Endometrial microvascular endothelial cells (primary cell): Measurements from ENCODE around the gene SOBP. TPM values are rescaled to one million over a fixed set of nuclear protein-coding genes. Genes with fewer than 3 reads are reported as not detected.

Experiments
- in situ Hi-C: cut with HindIII; loops from 2 replicates; pipeline ENCODE4 v1.10.0; 2017; ENCODE audit warnings: low sequenced_read_pairs, low pct_unique_long_range_greater_than_20kb; ENCODE audit errors: inconsistent ontology term
- total RNA-seq: library from RNA; depleted of rRNA; stranded (reverse); fragments of >200 nt; gene quantifications from one replicate; pipeline ENCODE4 v1.2.3, GENCODE V29; 2015; ENCODE audit errors: inconsistent ontology term

The SOBP gene
- total RNA-seq, 1 donor from 2014 or later, result 0.37 TPM

DNA sequence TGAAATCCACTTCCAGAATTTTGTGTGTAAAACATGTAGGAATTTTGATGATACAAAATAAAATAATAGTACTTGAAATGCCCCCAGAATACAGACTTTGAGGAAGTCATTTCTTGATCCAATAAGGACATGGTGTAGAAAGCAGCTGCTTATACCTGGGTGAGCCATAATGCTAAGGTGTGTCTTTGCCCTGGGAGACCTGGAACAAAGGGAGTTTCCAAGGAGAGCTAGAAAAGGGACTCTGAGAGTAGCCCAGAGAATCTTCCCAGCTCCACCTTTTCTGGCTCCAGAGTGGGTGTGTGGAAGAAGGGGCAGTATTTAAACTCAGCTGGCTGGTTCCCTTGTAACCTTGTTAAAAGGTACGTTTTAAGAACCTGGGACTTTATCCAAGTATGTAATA is 77.7 kb downstream of the SOBP start:
- in situ Hi-C loops, result no loop called here

DNA sequence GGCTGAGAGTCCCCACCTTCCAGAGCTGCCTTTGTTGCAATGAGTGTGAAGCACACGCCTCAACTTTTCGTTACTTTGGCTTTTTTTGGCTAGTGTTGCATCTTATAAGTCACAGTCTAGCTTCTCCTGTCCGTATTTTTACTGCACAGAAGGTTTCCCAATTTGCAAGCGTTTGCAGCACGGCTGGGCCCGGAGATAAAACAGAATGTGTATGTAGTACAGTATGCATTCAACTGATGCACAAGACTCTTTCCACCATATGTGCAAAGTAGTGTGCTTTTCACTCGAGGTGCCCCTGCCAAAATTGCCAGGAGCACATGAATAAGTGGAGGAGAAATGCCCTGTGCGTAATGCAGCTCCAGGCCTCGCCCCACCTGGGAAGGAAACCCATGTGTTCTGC is 79.6 kb downstream of the SOBP start:
- in situ Hi-C loops, result no loop called here

DNA sequence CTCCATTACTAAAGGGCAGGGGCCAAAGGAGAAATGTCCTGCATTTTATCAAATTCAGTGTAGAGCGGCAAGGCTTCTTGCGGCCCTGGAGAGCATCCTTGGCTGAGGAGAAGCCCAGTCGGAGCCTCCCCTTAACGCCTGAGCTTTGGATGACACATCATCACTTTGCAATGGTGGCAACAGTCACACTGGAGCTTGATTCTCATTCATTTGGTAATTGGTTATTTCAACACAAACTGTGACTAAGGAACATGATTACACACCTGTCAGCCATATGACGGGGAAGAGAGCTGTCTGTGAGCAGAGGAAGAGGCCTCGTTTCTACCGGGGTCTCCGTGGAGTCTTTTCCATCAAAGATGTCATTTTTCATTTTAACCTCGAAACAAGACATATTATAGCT is 81.4 kb downstream of the SOBP start:
- in situ Hi-C loops, result no loop called here

DNA sequence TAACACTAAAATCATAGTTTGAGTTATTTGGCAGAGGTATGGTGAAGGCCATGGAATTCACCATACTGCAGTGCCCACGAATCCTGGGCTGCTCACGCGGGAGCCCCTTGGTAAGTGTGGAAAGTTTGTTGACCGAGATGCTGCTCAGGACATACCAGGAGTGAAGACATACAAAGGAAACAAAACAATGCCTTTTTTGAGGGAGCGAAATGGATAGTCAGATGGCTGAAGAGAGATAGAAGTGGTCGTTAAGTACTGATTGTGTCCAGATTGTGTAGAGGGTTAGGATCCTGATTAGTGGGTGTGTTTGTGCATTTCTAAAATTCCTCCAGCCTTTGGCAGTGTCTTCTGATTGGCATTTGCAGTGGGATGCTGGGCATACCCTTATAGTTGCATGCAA is 83.0 kb downstream of the SOBP start:
- in situ Hi-C loops, result no loop called here

DNA sequence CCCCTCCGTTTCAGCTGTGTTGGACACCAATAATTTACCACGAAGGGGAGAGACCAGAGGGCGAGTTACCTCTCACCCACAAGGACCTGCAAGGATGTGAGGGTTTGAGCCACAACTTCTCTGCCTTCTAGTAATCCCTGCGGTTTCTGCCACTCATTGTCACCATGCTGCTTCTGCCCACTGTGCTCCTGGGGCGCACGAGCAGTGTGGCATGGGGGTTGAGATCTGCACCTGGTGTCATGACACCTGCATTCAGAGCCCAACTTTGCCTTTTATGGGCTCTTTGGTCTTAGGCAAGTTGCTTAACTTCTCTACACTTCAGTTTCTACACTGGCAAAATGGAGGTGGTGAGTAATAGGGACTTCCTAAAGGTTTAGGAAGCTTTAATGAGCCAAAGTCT is 84.9 kb downstream of the SOBP start:
- in situ Hi-C loops, result no loop called here

DNA sequence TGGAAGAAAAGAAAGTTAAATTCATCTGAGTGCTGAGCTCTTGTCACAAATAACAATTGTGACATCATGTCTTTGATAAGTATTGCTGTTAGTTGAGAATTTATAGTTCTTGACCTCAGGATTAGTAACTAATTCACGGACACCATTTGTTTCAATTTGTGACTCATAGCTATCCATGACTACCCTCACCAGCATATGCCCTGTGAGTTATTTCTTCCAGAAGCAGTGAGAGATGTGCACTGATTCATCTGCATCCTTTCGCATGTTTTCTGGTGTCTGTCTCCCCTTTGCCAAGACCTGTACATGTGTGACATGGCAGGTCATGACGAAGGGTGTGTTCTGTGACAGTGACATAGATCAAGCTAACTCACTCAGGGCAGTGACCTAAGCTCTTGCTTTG is 86.9 kb downstream of the SOBP start:
- in situ Hi-C loops, result no loop called here

DNA sequence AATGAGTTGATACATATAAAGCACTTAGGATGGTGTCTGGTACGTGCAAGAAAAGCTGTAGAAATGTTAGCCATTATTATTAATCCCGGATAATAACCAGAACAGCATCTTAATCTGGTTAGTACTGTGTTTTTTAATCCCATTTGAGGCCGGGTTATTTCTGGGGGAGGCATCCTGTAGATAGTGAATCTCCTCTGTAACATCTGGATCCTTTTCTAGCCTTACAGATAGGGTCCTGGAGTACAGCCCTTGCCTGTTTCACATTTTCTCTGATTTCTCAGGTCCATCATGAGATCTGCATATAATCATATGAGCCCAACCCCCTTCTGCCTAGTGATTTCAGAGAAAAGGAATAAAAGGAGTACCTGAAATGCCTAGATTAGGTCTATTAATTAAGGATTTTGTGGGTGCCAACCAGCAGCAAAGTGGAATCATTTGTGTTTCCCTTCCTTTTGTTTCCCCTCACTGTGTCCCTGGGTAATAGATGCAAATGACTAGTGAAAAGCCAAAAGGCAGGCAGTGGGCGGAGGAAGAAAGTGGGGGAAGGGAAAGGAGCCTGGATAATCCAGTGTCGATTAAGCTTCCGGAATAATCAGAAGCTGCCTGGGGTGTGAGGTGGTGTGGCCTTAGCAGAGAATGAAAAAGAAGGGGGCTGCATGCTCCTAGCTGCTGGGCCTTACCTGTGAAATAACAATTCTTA is 88.9 kb downstream of the SOBP start:
- in situ Hi-C loops, result no loop called here

DNA sequence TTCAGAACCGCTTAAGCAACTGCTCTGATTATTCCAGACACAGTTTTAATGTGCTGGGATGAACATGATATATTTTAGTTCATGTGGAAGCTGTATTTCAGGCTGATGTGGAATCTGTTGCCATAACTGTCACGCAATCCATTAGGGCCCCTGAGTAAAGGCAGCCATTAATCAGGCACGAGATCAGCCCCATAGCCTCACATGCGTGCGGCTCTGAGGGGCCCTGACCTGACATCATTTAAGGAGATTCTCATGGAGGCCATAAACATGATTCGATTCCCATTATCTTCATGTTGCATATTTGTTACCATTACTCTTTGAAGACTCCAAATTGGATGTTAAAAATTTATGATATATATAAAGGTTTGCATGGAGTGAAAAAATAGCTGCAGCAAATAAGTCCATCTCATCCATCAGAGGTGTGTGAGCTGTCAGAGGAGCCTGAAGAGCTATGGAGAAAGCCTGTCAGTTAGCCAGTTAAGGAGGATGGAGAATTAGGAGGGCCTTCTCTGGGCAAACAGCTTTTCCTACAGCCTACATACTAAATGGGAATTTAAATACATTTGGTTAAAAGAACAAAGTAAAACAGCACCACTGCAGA is 89.6 kb downstream of the SOBP start:
- in situ Hi-C loops, result no loop called here

DNA sequence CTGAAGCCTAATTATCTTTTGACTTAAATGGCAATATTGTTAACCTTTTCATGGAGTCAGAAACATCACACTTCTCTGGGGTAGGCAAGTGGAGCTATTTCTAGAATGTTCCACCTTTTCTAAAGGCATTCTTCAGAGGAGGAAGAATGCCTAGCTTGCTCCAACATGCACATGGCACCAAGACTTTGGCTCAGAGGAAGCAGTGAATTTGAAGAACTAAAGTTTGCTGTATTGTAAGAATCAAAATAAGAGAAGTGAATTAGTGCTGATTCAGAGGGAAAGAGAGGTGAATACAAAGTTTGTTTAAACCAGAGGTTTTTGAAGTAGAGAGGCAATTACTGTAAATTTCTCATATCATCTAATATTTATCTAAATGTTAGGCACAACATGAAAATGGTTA is 92.2 kb downstream of the SOBP start:
- in situ Hi-C loops, result no loop called here

DNA sequence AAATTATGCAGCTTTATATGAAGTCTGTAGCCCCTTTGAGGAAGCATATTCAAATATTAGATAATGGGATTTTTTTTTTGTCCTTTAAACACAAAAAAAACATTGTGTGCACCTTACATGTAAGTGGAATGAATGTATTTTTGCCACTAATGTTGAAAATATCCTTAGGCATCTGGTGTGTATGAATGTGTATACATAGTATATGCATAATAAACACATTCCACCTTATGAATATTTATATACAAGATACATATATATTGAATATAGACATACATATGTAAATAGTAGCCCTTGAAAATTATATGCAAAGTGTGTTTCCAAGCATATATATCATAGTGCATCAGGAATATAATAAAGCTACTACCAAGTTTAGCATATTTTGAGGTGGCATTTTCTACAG is 94.8 kb downstream of the SOBP start:
- in situ Hi-C loops, result no loop called here

DNA sequence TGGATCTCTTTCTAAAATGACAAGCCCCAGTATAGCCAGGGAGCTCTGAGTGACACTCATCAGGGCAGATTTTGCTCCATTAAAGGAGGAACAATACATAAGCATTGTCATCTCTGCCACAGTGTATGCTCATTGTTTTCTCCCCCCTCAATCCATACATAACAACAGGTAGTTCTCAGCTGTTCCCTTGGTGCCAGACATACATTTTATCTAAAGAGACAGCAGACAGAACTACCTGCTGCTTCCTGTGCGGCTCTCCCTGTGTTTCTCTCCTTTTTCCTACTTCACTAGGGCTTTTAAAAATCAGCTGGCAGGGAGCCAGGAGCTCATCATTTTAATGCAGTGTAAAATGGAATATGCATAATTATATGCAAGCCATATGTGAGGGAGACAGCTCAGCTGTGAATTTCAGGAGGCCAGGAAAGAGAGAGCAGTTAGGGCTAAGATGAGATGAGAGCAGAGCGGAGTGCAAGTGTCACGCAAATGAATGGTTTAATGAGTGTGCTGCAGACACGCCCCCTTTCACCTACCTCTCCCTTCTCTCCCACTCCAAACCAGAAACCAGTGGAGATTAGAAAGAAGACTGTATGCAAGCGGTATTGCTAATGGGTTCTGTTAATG is 96.0 kb downstream of the SOBP start:
- in situ Hi-C loops, result no loop called here

DNA sequence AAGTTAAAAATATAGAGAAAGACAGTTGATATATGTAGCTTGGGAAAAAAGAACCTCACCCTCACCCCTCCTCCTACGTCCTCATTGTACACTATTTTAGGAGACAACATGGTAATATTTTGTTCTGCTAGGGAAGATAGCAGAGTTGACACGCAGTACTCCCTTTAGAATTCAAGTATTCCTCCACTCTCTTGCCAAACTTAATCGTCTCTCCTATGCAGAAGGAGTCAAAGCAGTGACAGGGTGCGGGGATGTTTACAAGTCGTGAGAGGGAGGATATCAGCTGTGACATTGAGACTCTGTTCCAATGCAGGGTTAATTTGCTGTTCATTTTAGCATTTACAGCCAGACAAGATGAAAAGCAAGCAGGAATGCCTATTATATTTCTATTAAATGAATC is 97.5 kb downstream of the SOBP start:
- in situ Hi-C loops, result no loop called here

DNA sequence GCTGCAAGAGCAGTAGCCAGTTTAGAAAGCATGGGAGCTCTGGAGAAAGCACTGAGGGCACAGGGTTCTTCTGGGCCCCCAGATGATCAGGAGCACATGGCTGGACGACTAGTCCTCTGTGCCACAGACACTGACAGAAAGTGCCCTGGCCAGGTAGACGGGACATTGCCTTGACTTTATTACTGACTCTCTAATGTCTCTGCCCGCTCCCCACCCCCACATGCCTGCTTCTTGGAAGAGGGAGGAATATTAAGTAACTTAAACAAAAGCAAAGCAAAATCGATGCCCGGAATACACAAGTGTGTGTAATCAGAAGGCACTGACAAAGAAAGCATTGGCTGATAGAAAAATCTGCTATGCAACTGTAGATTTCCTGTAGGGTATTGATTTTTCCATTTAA is 99.3 kb downstream of the SOBP start:
- in situ Hi-C loops, result no loop called here

DNA sequence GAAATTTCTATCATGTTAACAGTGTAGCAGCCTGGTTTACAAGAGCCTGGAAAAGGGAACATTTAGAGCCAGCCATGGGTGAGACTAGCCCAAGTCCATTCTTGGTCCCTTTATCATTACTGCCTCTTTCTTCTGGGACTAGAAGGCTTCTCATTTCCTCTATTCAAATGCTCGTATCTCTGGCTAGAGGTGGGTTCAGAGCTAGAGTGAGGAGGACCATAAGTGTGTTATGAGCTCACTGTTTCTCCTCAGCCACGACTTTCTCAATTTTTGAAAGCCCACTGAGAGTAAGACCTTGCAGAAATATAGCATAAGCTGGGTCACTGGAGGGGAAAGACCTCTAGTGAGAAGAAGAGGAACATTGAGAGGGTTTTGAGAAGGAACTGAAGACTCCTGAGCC is 100.0 kb downstream of the SOBP start:
- in situ Hi-C loops, result no loop called here

DNA sequence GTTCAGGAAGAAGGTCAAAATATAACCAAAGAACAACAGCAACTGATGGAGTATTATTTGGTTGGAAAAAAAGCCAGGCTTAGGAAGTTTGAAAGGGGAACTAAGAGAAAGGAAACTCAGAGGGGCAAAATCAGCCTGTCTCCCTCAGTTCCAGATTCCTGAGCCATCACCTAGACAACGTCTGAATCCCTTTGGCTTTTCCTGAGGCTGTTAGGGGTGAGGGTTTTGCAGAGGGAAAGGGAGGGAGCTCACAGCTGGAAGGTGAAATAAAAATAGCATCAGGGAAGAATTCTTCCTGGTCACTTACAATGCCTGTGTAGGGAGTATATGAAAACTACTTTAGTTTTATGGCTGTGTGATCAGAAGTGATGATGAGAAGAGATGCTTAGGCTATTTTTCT is 100.5 kb downstream of the SOBP start:
- in situ Hi-C loops, result no loop called here

DNA sequence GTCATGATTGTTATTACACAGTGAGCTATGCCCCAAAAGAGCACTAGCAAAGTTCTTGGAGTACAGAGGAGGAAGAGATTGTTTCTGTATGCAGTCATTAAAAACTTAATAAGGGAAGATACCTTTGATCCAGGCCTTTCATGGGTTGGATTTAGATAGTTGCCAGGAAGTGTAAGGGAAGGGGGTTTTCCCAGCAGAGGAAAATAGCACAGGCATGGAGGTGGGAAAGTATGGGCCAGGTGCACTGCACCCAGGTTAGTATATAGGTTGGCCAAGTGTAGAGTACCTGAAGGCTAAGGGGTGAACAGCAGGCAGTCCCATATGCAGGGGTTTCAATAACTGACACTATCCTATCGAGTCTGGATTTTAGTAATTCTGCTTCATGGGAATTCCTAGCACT is 101.4 kb downstream of the SOBP start:
- in situ Hi-C loops, result no loop called here

DNA sequence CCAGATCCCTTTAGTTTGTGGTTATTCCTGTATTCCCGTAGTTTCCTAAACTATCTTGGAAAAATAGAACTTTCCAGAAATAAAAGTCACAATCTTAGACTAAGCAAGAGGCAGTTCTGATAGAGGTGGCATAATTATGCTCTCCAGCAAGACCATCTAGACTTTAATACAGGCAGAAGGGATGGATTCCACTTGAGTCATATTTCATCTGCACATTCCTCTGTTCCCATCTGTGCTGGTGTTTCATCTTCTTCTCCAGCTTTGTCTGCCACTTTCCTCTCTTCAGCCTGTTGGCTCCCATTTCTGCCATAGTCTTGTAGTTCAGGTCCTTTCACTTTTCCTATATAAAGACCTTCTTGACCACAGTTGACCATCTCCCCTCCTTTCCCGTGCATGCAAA is 102.9 kb downstream of the SOBP start:
- in situ Hi-C loops, result no loop called here

DNA sequence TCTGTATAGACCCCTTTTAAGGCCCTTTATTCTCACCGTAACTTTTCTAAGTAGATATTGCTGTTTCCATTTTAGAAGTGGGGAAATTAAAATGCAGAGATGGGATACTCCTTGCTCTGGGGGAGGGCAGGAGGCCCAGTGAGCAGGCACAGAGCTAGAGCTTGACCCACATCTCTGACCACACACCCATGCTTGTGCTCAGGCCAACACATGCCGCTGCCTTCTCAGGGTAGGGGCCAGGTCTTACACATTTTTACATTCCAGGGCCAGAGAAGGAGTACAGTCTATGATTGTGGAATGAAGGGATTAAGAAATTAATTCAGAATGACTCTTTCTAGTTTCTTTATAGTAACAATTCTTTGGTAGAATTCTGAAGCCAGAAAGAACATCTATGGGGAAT is 104.8 kb downstream of the SOBP start:
- in situ Hi-C loops, result no loop called here

DNA sequence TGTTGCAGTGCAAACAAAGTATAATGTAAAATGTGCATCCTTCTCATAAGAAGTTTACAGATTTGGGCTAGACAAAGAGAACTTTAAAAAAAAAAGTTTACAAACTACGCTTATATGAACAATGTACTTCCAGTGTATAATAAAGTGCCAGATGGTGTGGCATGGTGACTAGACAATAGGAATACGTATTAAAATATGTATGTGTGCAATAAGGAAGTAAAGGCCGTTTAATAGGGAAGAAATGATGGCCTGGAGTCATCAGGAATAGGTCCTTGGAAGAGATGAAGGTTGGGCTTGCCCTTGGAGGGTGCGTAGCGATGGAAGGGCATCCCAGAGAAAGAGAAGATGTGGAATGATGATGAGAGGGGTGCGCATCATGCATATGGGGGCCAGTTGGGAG is 108.2 kb downstream of the SOBP start:
- in situ Hi-C loops, result no loop called here

DNA sequence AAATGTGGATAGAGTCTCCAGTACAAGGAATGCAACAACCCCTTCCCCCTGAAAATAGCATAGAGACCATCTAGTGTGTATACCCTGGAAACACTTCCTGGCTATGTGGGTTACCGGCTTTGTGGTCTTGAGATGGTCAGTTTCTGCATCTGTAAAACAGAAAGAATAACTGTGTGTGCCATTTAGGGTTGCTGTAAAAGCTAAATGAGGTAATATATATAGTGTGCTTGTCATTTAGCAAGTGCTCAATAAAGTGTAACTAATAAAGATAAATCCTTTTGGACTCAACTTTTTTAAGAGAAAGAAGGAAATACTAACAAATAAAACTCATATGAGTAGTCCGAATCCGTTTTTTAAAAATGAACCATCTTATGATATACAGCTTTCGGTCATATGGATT is 109.1 kb downstream of the SOBP start:
- in situ Hi-C loops, result no loop called here

DNA sequence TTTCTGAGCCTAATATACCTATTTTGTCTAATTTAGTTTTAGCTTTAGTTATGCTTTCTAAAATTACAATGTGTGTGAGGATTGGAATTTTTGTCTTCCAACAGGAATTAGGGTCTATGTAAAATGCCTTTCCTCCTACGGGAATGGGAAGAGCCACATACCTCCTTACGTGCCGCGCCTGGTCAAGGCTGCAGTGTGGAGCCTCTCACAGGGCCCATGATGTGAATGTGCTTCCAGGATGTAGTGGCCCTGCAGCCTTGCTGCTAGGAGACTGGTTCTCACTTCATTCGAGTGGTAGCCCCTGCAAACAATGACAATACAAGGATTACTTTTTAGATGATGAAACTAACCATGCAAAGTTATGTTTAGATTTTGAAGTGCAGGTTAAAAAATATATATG is 110.2 kb downstream of the SOBP start:
- in situ Hi-C loops, result no loop called here
